ENCODE data around the gene SORCS1.

The SORCS1 gene

GRCh38 chr10:106567629-106568028 lies 596.9 kb downstream of the SORCS1 start:
- no peak for DNase-seq

- DNase-seq = no peak
Observed at GRCh38 chr10:106566873-106567272, 597.6 kb downstream of the SORCS1 start.

DNA sequence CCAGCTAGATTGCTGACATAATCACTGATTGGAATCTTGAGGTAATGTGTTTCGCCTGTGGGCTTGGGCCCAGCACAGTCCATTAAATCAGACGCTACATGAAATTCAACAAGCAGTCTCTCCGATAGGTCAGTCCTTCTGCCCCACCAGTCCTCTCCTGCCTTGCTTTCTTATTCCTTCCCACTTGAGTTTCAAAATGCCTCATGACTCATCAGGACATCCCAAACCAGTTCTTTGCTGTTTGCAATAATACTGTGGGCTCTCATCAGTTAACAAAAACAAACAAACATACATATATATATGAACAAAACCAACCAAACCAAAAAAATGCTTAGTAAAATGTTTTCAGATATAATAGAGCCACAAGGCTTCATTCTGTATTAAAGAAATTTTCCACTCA lies 599.0 kb downstream of the SORCS1 start:
- DNase-seq = no peak

DNA sequence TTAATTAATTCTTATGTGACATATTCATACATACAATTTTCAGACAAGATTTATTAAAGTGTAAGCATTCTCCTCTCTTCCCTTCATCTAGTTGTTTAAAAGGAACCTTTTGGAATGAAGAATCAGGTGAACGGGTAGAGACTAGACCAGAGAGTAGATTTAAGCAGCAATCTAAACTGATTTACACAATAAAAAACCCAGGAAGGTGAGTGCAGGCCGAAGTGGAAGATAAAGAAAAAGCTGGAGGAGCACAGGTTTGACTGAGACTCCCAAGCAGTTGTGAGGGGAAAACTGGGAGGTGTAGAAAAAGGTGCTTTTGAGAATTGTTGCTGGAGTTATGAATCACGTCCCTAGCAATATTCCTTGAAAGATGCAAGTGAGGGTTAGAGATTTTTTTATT lies 601.1 kb downstream of the SORCS1 start:
- no peak for DNase-seq

GRCh38 chr10:106560925-106561640 lies 603.4 kb downstream of the SORCS1 start:
- DNase-seq = no peak

GRCh38 chr10:106559442-106559841 lies 605.1 kb downstream of the SORCS1 start:
- no peak for DNase-seq

DNA sequence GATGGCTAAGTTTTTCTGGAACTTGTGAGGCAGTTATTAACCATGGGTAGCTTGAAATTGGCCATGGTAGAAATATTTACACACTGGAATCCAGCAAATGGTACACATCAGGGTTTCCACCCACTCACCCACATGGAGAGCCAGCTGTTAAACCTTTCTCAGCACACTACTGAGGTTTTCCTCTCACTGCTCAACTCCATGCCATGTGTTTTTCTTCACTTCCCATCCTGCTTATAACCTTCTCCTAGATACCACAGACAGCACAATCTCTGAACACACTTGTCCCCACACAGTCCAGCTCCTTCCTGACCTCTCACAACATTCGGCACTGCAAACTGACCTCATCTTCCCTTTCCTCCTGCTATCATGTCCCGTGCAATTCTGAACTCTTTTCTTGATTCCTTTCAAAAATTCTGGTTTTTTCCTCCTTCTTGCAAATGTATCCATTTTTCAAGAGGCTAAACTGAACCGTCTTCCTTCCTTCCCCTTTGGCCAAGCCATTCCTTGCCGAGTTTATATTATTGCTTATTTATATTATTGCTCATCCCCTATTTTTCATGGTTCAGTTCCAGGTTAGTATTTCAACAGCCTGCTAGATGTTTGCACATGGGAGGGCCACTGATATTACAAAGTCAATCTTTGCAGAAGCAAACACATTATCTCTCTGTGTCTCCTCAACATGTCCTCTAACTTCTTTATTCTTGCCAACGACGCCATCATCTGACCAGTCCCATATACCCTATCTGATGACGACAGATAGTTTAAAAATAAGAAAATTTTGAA lies 606.4 kb downstream of the SORCS1 start:
- DNase-seq = no peak

DNA sequence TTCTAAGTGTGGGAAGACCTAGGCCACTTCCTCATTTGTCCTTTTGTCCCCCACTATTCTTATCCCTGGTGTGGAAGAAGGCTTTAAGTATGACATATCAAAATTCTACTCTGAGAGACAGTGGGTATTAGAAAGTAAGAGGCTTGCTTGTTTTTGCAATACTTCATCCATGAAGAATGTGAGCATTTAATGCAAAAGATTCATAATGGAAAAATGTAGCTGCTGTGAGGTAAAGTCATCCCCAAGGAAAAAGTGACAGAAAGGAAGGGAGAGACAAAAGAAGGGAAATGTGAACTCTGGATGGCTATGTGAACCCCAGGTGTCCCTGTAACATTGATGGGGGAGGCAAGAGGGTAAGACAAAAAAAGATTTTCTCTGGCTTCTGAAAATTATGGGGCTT lies 607.5 kb downstream of the SORCS1 start:
- no peak for DNase-seq

- no peak for DNase-seq
Observed at GRCh38 chr10:106555599-106555998, 608.9 kb downstream of the SORCS1 start.

GRCh38 chr10:106551501-106552062 lies 612.9 kb downstream of the SORCS1 start:
- no peak for DNase-seq

DNA sequence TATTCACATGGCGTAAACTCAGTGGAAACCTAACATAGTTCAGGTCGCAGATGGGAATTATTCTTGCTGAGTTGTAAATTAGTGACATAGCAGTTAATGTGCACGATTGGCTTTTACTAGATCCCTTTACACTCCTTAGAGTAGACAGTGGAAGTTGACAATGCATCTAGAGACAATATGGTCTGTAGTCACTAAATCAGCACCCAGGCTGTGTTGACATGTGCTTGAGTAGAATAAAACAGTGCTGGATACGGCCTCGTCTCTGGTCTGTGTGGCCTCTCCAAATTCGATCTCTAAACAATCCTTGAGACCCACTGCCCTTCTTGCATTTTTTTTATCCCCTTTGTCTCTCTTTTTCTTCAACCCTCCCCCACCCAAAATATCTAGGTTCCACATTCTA lies 615.7 kb downstream of the SORCS1 start:
- DNase-seq = no peak

DNA sequence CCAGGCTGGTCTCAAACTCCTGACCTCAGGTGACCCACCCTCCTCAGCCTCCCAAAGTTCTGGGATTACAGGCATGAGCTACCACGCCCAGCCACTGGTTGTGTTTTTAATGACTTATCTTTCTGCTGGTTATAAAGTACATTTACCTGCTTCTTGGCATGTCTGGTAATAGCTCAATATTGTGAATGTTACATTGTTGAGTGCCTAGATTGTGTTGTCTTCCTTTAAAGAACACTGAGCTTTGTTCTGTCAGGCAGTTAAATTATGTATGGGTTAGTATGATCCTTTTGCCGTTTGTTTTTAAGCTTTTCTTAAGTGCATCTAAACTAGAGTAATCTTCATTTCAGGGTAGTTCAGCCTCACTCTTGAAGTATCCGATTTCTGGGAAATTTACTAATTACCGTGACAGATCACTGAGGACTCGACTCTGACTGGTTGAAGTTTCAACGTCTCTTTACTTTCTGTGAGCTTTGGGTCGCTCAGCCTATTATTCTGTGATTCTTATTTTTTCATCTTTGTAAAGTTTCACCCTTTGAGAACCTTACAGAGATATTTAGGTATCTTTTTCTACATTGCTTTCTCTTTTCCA lies 617.4 kb downstream of the SORCS1 start:
- DNase-seq = no peak

GRCh38 chr10:106542461-106542860 lies 622.0 kb downstream of the SORCS1 start:
- no peak for DNase-seq

DNA sequence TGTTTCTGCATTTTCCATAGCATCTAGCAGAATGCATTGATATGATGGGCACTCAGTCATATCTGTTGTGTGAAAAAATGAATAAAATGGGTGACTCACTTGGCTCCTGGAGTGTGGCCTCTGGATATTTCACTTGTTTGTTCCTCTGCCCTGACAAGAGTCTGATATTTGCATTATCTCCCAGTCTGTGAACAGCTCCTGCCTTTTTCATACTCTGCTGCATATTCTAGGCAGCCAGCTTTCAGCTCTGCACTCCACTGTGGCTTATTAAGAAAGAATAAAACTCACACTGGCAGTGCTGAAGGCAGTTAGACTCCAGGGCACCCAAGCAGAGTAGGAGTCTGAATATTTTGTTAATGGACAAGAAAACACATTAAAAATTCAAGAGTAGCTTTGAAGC lies 623.9 kb downstream of the SORCS1 start:
- DNase-seq = no peak

DNA sequence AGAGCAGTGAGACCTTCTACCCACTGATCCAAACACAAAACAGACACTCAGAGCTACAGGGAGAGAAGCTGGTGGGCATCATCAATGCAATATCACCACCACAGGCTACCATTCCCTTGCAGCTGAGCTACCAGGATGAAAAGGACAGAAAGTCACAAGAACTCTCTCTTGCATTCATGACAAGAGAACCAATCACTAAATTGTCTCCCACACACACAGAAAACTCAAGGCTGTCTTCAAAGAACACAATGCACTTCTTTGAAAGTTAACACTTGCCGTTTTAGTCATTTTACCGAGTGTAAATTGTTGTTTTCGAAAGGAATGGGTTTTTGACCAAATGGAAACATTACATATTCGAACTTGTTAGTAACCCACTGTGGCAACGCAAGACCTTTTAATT lies 626.6 kb downstream of the SORCS1 start:
- no peak for DNase-seq

- DNase-seq = no peak
Observed at GRCh38 chr10:106535304-106535953, 629.1 kb downstream of the SORCS1 start.

GRCh38 chr10:106534441-106534840 lies 630.1 kb downstream of the SORCS1 start:
- DNase-seq = no peak

GRCh38 chr10:106528702-106529101 lies 635.8 kb downstream of the SORCS1 start:
- DNase-seq = no peak

GRCh38 chr10:106525835-106526234 lies 638.7 kb downstream of the SORCS1 start:
- no peak for DNase-seq
